Neutrophil (primary cell): Measurements from ENCODE around the gene SH3PXD2B.

Source experiments
- H3K27ac ChIP-seq: fragments of 200-600 bp; sonication (generic); 2 replicates; pipeline ENCODE4 v1.5.1; 2016; ENCODE audit warnings: mild to moderate bottlenecking, moderate library complexity
- H3K27me3 ChIP-seq: fragments of 200-600 bp; sonication (generic); 2 replicates; pipeline ENCODE4 v1.6.0; 2016; ENCODE audit warnings: mild to moderate bottlenecking
- H3K36me3 ChIP-seq: fragments of 200-600 bp; sonication (generic); 2 replicates; pipeline ENCODE4 v1.5.1; 2017
- H3K4me1 ChIP-seq, 2 experiments: fragments of 200-600 bp in 1 of 2; sonication (generic) in 1 of 2; 1 replicate in 1 of 2; 2 replicates in 1 of 2; pipeline versions ENCODE4 v1.5.1 to v1.6.1; 2013 to 2016; ENCODE audit warnings: low read depth in 1 of 2, low read length in 1 of 2, mild to moderate bottlenecking in 1 of 2, moderate library complexity in 1 of 2; ENCODE audit not compliant: control insufficient read depth in 1 of 2, insufficient read depth in 1 of 2
- H3K4me3 ChIP-seq, 2 experiments: fragments of 200-600 bp in 1 of 2; sonication (generic) in 1 of 2; 1 replicate in 1 of 2; 2 replicates in 1 of 2; pipeline ENCODE4 v1.5.1; 2013 to 2016; ENCODE audit warnings: low read depth in 1 of 2, low read length in 1 of 2, mild to moderate bottlenecking in 1 of 2, moderate library complexity in 1 of 2
- H3K9me3 ChIP-seq: fragments of 200-600 bp; sonication (generic); 2 replicates; pipeline ENCODE4 v1.5.1; 2016
- CTCF ChIP-seq: fragments of 200-600 bp; sonication (generic); IDR thresholded peaks from 2 replicates; pipeline ENCODE4 v1.5.1; 2016; ENCODE audit warnings: antibody characterized with exemption

SH3PXD2B gene

GRCh38 chr5:172454358-172455086 lies at the start of gene SH3PXD2B:
SH3PXD2B (minus strand) TSS chr5:172454525; CDS start chr5:172454352, 173 bp downstream.
- Histone ChIP-seq H3K4me1 (peaks cover 5% of the 10 kb centered on the region in 2 experiments), H3K9me3 (no peaks in the 10 kb centered on the region), H3K27me3 (peaks cover 78% of the 10 kb centered on the region)

GRCh38 chr5:172502969-172503368 lies 48.6 kb upstream of the SH3PXD2B start:
- TF ChIP-seq CTCF, result no peak
- no peaks in the 10 kb centered on the region for H3K36me3 ChIP-seq
- H3K27ac ChIP-seq, result no peak overlapping the region
- H3K4me3 ChIP-seq, result no peak overlapping the region
- peaks cover 5% of the 10 kb centered on the region for H3K27me3 ChIP-seq
- H3K4me1 ChIP-seq, result no peaks in the 10 kb centered on the region
- no peaks in the 10 kb centered on the region for H3K9me3 ChIP-seq

More at GRCh38 chr5:172454358-172455086, at the start of gene SH3PXD2B:
- no peak within 1 kb of the TSS for H3K27ac ChIP-seq
- TF ChIP-seq CTCF, result no peak
- peak within 1 kb of the TSS in 1 of 2 experiments; percentile 24 for H3K4me3 ChIP-seq
- H3K36me3 ChIP-seq, result no peaks in the 10 kb centered on the region

GRCh38 chr5:172502410-172502809 lies 48.1 kb upstream of the SH3PXD2B start:
- no peak for TF ChIP-seq CTCF
- Histone ChIP-seq H3K4me1 (no peaks in the 10 kb centered on the region), H3K27ac (no peak overlapping the region), H3K36me3 (no peaks in the 10 kb centered on the region), H3K27me3 (peaks cover 5% of the 10 kb centered on the region), H3K9me3 (no peaks in the 10 kb centered on the region), H3K4me3 (no peak overlapping the region)

- no peak overlapping the region for H3K4me3 ChIP-seq
- H3K9me3 ChIP-seq, result no peaks in the 10 kb centered on the region
- no peaks in the 10 kb centered on the region for H3K36me3 ChIP-seq
- H3K27ac ChIP-seq, result no peak overlapping the region
- H3K4me1 ChIP-seq, result no peaks in the 10 kb centered on the region
- H3K27me3 ChIP-seq, result peaks cover 5% of the 10 kb centered on the region
- no peak for TF ChIP-seq CTCF
Observed at GRCh38 chr5:172501708-172502320, 47.5 kb upstream of the SH3PXD2B start.

GRCh38 chr5:172499287-172499686 lies 45.0 kb upstream of the SH3PXD2B start:
- Histone ChIP-seq H3K4me1 (no peaks in the 10 kb centered on the region), H3K9me3 (no peaks in the 10 kb centered on the region), H3K27me3 (no peaks in the 10 kb centered on the region), H3K27ac (no peak overlapping the region), H3K36me3 (no peaks in the 10 kb centered on the region), H3K4me3 (no peak overlapping the region)
- no peak for TF ChIP-seq CTCF
